KOPT-K1 (cell line): ENCODE data around the gene MARF1.
"Not testable (repeated sequence)": the region's sequence is repeated elsewhere in the genome, so short reads cannot be mapped to it uniquely, and the experiment has no call there.

Experiments used
- H3K27ac ChIP-seq: fragments of 200-600 bp; sonication (generic); 2 replicates; pipeline ENCODE4 v1.5.1; 2016; ENCODE audit warnings: antibody characterized with exemption, mild to moderate bottlenecking, low read depth, low read length; ENCODE audit not compliant: poor library complexity, severe bottlenecking
- H3K36me3 ChIP-seq: fragments of 200-600 bp; sonication (generic); 2 replicates; pipeline ENCODE4 v1.5.1; 2017; ENCODE audit warnings: antibody characterized with exemption, mild to moderate bottlenecking, low read length, moderate library complexity; ENCODE audit not compliant: insufficient read depth
- H3K9me3 ChIP-seq: fragments of 200-600 bp; sonication (generic); 2 replicates; pipeline ENCODE4 v1.5.1; 2017; ENCODE audit warnings: antibody characterized with exemption, low read length, mild to moderate bottlenecking; ENCODE audit not compliant: insufficient read depth, poor library complexity, severe bottlenecking

MARF1 gene

GRCh38 chr16:15616475-15617165 is 26.3 kb downstream of the MARF1 start:
- Histone ChIP-seq H3K27ac (no peak overlapping the region), H3K9me3 (no peaks in the 10 kb centered on the region), H3K36me3 (peaks cover 94% of the 10 kb centered on the region)

GRCh38 chr16:15616012-15616411 is 26.9 kb downstream of the MARF1 start:
- H3K27ac ChIP-seq, result no peak overlapping the region
- H3K36me3 ChIP-seq, result peaks cover 94% of the 10 kb centered on the region

GRCh38 chr16:15613676-15614075 is 29.3 kb downstream of the MARF1 start:
- Histone ChIP-seq H3K9me3 (no peaks in the 10 kb centered on the region), H3K36me3 (peaks cover 94% of the 10 kb centered on the region), H3K27ac (no peak overlapping the region)

More at GRCh38 chr16:15616012-15616411, 26.9 kb downstream of the MARF1 start:
- no peaks in the 10 kb centered on the region for H3K9me3 ChIP-seq

GRCh38 chr16:15611610-15612009 is 31.3 kb downstream of the MARF1 start:
- Histone ChIP-seq H3K9me3 (no peaks in the 10 kb centered on the region), H3K27ac (no peak overlapping the region), H3K36me3 (peaks cover 94% of the 10 kb centered on the region)

GRCh38 chr16:15610369-15610871 is 32.5 kb downstream of the MARF1 start:
- Histone ChIP-seq H3K27ac (no peak overlapping the region), H3K9me3 (no peaks in the 10 kb centered on the region), H3K36me3 (peaks cover 94% of the 10 kb centered on the region)

- no peaks in the 10 kb centered on the region for H3K9me3 ChIP-seq
- peaks cover 97% of the 10 kb centered on the region for H3K36me3 ChIP-seq
- no peak overlapping the region for H3K27ac ChIP-seq
Measured at GRCh38 chr16:15609286-15609649, 33.7 kb downstream of the MARF1 start.

- Histone ChIP-seq H3K9me3 (no peaks in the 10 kb centered on the region), H3K36me3 (peaks cover 97% of the 10 kb centered on the region), H3K27ac (no peak overlapping the region)
Measured at GRCh38 chr16:15608398-15609285, 34.3 kb downstream of the MARF1 start.

GRCh38 chr16:15607700-15608396 is 35.1 kb downstream of the MARF1 start:
- H3K36me3 ChIP-seq, result peaks cover 99% of the 10 kb centered on the region
- H3K9me3 ChIP-seq, result no peaks in the 10 kb centered on the region
- H3K27ac ChIP-seq, result no peak overlapping the region

- not testable (repeated sequence) for H3K27ac ChIP-seq, H3K9me3 ChIP-seq
- H3K36me3 ChIP-seq, result peaks cover 99% of the 10 kb centered on the region
Measured at GRCh38 chr16:15607221-15607699, 35.7 kb downstream of the MARF1 start.

- Histone ChIP-seq H3K36me3 (peaks cover 99% of the 10 kb centered on the region), H3K9me3 (no peaks in the 10 kb centered on the region), H3K27ac (no peak overlapping the region)
Measured at GRCh38 chr16:15606518-15607220, 36.3 kb downstream of the MARF1 start.

GRCh38 chr16:15605839-15606517 is 37.0 kb downstream of the MARF1 start:
- peaks cover 100% of the 10 kb centered on the region for H3K36me3 ChIP-seq
- no peaks in the 10 kb centered on the region for H3K9me3 ChIP-seq

GRCh38 chr16:15604460-15605440 is 38.2 kb downstream of the MARF1 start:
- no peaks in the 10 kb centered on the region for H3K9me3 ChIP-seq
- no peak overlapping the region for H3K27ac ChIP-seq
- peaks cover 100% of the 10 kb centered on the region for H3K36me3 ChIP-seq

More at GRCh38 chr16:15605839-15606517, 37.0 kb downstream of the MARF1 start:
- H3K27ac ChIP-seq, result no peak overlapping the region
